OCI-LY1 (cell line): ENCODE results near the gene CRHR1.

Experiments
- H2AFZ ChIP-seq: fragments of 200-600 bp; sonication (generic), shearing (Covaris generic); 2 replicates; pipeline ENCODE4 v1.6.0; 2014; ENCODE audit warnings: antibody characterized with exemption, mild to moderate bottlenecking, low read length
- H3F3A ChIP-seq: fragments of 200-600 bp; sonication (generic), shearing (Covaris generic); 2 replicates; pipeline ENCODE4 v1.6.0; 2014; ENCODE audit warnings: mild to moderate bottlenecking, antibody characterized with exemption, low read length, moderate library complexity; ENCODE audit not compliant: insufficient read depth
- H3K27ac ChIP-seq: fragments of 200-600 bp; sonication (generic); 2 replicates; pipeline ENCODE4 v1.5.1; 2014; ENCODE audit warnings: low read length, mixed run types, mild to moderate bottlenecking, low read depth; ENCODE audit not compliant: poor library complexity, severe bottlenecking
- H3K27me3 ChIP-seq: fragments of 200-600 bp; sonication (generic); 2 replicates; pipeline ENCODE4 v1.6.0; 2014; ENCODE audit warnings: antibody characterized with exemption, mild to moderate bottlenecking, low read length, moderate library complexity; ENCODE audit not compliant: insufficient read depth
- H3K36me3 ChIP-seq: fragments of 200-600 bp; sonication (generic); 2 replicates; pipeline ENCODE4 v1.6.1; 2014; ENCODE audit warnings: mild to moderate bottlenecking, antibody characterized with exemption, low read length, moderate library complexity, mixed read lengths; ENCODE audit not compliant: insufficient read depth
- H3K4me1 ChIP-seq: fragments of 200-600 bp; sonication (generic); 2 replicates; pipeline ENCODE4 v1.5.1; 2014; ENCODE audit warnings: mild to moderate bottlenecking, low read length, moderate library complexity; ENCODE audit not compliant: insufficient read depth, severe bottlenecking
- H3K4me2 ChIP-seq: fragments of 200-600 bp; sonication (generic), shearing (Covaris generic); 2 replicates; pipeline ENCODE4 v1.6.1; 2014; ENCODE audit warnings: low read length
- H3K4me3 ChIP-seq: fragments of 200-600 bp; sonication (generic); 2 replicates; pipeline ENCODE4 v1.5.1; 2014; ENCODE audit warnings: low read length, low read depth, mild to moderate bottlenecking, mixed read lengths; ENCODE audit not compliant: poor library complexity, severe bottlenecking
- H3K79me2 ChIP-seq: fragments of 200-600 bp; shearing (Covaris generic); 2 replicates; pipeline ENCODE4 v1.6.1; 2016; ENCODE audit warnings: mixed run types, low read length, mixed read lengths; ENCODE audit not compliant: insufficient read depth
- H3K9ac ChIP-seq: fragments of 200-600 bp; sonication (generic), shearing (Covaris generic); 2 replicates; pipeline ENCODE4 v1.6.1; 2014; ENCODE audit warnings: mild to moderate bottlenecking, low read length, mixed read lengths
- H3K9me2 ChIP-seq: fragments of 200-600 bp; sonication (generic), shearing (Covaris generic); 2 replicates; pipeline ENCODE4 v1.6.1; 2014; ENCODE audit warnings: low read depth, mild to moderate bottlenecking, low read length, mixed read lengths
- H3K9me3 ChIP-seq: fragments of 200-600 bp; shearing (Covaris generic); 2 replicates; pipeline ENCODE4 v1.6.1; 2014; ENCODE audit warnings: low read length, mixed read lengths
- H4K20me1 ChIP-seq: fragments of 200-600 bp; sonication (generic), shearing (Covaris generic); 2 replicates; pipeline ENCODE4 v1.6.0; 2016; ENCODE audit warnings: mild to moderate bottlenecking, low read length; ENCODE audit not compliant: insufficient read depth
- EZH2 ChIP-seq: fragments of 200-600 bp; sonication (generic), shearing (Covaris generic); IDR thresholded peaks from 2 replicates; pipeline ENCODE4 v1.8.0; 2017; ENCODE audit warnings: borderline replicate concordance, mixed run types, mild to moderate bottlenecking, antibody characterized with exemption, low read length, moderate library complexity, mixed read lengths
- TF ChIP-seq, protein P1 (sequence below): fragments of 200-600 bp; sonication (generic), shearing (Covaris generic); IDR thresholded peaks from 2 replicates; pipeline ENCODE4 v1.5.1; 2017; ENCODE audit warnings: mild to moderate bottlenecking, antibody characterized with exemption, low read length, moderate library complexity, mixed read lengths

The CRHR1 gene

GRCh38 chr17:45759761-45760160 lies 24.4 kb upstream of the CRHR1 start:
- H3K4me3 ChIP-seq, result no peak overlapping the region
- no peak overlapping the region for H3K4me2 ChIP-seq
- no peaks in the 10 kb centered on the region for H3F3A ChIP-seq
- H3K4me1 ChIP-seq, result no peaks in the 10 kb centered on the region
- TF ChIP-seq EZH2, result no peak
- TF ChIP-seq, protein P1, sequence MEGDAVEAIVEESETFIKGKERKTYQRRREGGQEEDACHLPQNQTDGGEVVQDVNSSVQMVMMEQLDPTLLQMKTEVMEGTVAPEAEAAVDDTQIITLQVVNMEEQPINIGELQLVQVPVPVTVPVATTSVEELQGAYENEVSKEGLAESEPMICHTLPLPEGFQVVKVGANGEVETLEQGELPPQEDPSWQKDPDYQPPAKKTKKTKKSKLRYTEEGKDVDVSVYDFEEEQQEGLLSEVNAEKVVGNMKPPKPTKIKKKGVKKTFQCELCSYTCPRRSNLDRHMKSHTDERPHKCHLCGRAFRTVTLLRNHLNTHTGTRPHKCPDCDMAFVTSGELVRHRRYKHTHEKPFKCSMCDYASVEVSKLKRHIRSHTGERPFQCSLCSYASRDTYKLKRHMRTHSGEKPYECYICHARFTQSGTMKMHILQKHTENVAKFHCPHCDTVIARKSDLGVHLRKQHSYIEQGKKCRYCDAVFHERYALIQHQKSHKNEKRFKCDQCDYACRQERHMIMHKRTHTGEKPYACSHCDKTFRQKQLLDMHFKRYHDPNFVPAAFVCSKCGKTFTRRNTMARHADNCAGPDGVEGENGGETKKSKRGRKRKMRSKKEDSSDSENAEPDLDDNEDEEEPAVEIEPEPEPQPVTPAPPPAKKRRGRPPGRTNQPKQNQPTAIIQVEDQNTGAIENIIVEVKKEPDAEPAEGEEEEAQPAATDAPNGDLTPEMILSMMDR, result no peak
- 0 out of 2 replicates have a peak, but pooled peaks cover 3% of the 10 kb centered on the region for H3K27me3 ChIP-seq
- no peaks in the 10 kb centered on the region for H3K9me3 ChIP-seq
- no peaks in the 10 kb centered on the region for H3K79me2 ChIP-seq
- no peaks in the 10 kb centered on the region for H3K9me2 ChIP-seq
- H2AFZ ChIP-seq, result no peak overlapping the region
- no peaks in the 10 kb centered on the region for H4K20me1 ChIP-seq
- no peak overlapping the region for H3K27ac ChIP-seq
- H3K36me3 ChIP-seq, result no peaks in the 10 kb centered on the region
- H3K9ac ChIP-seq, result no peak overlapping the region

- no peak overlapping the region for H3K9ac ChIP-seq
- no peak overlapping the region for H2AFZ ChIP-seq
- H3K9me3 ChIP-seq, result no peaks in the 10 kb centered on the region
- H3K4me1 ChIP-seq, result no peaks in the 10 kb centered on the region
- no peaks in the 10 kb centered on the region for H3K79me2 ChIP-seq
- H3F3A ChIP-seq, result no peaks in the 10 kb centered on the region
- no peaks in the 10 kb centered on the region for H4K20me1 ChIP-seq
- H3K4me3 ChIP-seq, result no peak overlapping the region
- H3K4me2 ChIP-seq, result no peak overlapping the region
- no peaks in the 10 kb centered on the region for H3K36me3 ChIP-seq
- H3K27me3 ChIP-seq, result peaks cover 3% of the 10 kb centered on the region; the same call in 1 of the 2 replicates
- TF ChIP-seq, protein P1, result no peak
- TF ChIP-seq EZH2, result no peak
- H3K27ac ChIP-seq, result no peak overlapping the region
- no peaks in the 10 kb centered on the region for H3K9me2 ChIP-seq
Measured at GRCh38 chr17:45761957-45762565, 22.1 kb upstream of the CRHR1 start.

GRCh38 chr17:45763182-45763581 lies 20.9 kb upstream of the CRHR1 start:
- Histone ChIP-seq H3K9me2 (no peaks in the 10 kb centered on the region), H3F3A (no peaks in the 10 kb centered on the region), H3K9ac (no peak overlapping the region), H3K79me2 (no peaks in the 10 kb centered on the region), H3K27ac (no peak overlapping the region), H3K27me3 (peaks cover 8% of the 10 kb centered on the region), H3K4me3 (no peak overlapping the region), H3K36me3 (no peaks in the 10 kb centered on the region), H3K4me1 (no peaks in the 10 kb centered on the region), H3K4me2 (no peak overlapping the region), H2AFZ (no peak overlapping the region), H4K20me1 (no peaks in the 10 kb centered on the region), H3K9me3 (no peaks in the 10 kb centered on the region)
- TF ChIP-seq EZH2, result no peak
- TF ChIP-seq, protein P1, result no peak
